Measurements from ENCODE around the gene CCSAP.

Gene CCSAP

DNA sequence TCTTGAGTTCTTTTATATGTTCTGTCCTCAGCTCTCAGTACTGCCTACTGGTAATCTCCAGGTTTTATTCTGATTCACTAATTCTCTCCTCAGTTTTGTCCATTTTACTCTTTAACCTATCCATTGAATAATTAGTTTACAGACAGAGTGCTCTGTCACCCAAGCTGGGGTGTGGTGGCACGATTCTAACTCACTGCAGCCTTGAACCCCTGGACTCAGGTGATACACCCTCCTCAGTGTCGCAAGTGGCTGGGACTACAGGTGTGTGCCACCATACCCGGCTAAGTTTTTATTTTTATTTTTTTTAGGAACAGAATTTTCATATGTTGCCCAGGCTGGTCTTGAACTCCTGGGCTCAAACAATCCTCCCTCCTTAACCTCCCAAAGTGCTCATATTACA is 58.0 kb downstream of the CCSAP start:
- no peak for DNase-seq (ENCODE audit: low read depth)
- H3K4me3 ChIP-seq (ENCODE audit: low read depth, low read length), result no peak overlapping the region
- TF ChIP-seq POLR2A (IDR thresholded peaks at IDR 0.05; ENCODE audit: extremely low read depth, insufficient read length) (no peak), MYC (IDR thresholded peaks at IDR 0.05; ENCODE audit: low read depth, low read length) (no peak)
- TF ChIP-seq, protein P1, sequence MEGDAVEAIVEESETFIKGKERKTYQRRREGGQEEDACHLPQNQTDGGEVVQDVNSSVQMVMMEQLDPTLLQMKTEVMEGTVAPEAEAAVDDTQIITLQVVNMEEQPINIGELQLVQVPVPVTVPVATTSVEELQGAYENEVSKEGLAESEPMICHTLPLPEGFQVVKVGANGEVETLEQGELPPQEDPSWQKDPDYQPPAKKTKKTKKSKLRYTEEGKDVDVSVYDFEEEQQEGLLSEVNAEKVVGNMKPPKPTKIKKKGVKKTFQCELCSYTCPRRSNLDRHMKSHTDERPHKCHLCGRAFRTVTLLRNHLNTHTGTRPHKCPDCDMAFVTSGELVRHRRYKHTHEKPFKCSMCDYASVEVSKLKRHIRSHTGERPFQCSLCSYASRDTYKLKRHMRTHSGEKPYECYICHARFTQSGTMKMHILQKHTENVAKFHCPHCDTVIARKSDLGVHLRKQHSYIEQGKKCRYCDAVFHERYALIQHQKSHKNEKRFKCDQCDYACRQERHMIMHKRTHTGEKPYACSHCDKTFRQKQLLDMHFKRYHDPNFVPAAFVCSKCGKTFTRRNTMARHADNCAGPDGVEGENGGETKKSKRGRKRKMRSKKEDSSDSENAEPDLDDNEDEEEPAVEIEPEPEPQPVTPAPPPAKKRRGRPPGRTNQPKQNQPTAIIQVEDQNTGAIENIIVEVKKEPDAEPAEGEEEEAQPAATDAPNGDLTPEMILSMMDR (IDR thresholded peaks at IDR 0.05; ENCODE audit: low read depth, low read length), result no peak
- TF ChIP-seq, protein P2, sequence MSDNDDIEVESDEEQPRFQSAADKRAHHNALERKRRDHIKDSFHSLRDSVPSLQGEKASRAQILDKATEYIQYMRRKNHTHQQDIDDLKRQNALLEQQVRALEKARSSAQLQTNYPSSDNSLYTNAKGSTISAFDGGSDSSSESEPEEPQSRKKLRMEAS (IDR thresholded peaks at IDR 0.05; ENCODE audit: low read depth, low read length), result no peak

DNA sequence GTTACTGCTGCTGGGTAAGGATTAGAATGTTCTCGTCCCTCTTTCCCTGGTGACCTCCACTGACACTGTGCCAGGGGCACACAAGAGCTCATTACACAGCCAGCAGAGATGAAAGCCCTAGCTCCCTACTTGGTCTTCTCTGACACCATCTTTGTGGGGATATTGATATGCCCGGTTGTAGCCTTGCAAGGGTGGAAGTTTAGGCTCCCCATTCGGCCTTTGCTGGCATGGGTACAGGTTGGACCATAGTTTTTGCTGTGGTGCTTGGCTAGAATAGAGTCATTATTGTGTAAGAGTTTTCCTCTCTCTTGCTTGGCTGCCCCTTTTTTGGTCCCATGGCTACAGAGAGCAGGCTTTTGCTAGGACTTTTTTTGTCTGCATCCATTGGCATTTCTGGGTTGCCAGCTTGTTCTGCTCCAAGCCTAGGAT is 59.6 kb downstream of the CCSAP start:
- TF ChIP-seq, protein P2 (IDR thresholded peaks at IDR 0.05; ENCODE audit: low read depth, low read length), result no peak
- TF ChIP-seq, protein P1 (IDR thresholded peaks at IDR 0.05; ENCODE audit: low read depth, low read length), result no peak
- no peak for TF ChIP-seq MYC (IDR thresholded peaks at IDR 0.05; ENCODE audit: low read depth, low read length)
- TF ChIP-seq POLR2A (IDR thresholded peaks at IDR 0.05; ENCODE audit: extremely low read depth, insufficient read length), result no peak
- no peak overlapping the region for H3K4me3 ChIP-seq (ENCODE audit: low read depth, low read length)

DNA sequence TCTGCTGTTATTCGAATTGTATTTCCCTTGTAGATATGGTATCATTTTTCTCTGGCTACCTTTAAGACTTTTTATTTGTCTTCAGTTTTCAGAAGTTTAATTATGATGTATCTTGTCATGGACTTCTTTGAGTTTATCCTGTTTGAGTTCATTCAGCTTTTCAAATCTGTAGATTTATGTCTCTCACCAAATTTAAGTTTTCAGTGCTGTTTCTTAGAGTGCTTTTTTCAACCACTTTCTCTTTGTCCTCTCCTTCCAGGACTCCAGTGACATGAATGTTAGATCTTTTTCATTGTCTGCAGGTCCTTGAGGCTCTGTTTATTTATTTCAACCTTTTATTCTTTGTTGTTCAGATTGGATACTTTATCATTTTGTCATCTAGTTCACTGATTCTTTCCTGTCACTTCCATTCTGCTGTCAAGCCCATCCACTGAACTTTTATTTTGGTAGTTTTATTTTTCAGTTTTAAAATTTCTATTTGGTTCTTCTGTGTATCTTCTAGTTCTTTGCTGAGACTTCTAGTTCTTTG is 60.5 kb downstream of the CCSAP start:
- TF ChIP-seq POLR2A (IDR thresholded peaks at IDR 0.05; ENCODE audit: extremely low read depth, insufficient read length), result no peak
- TF ChIP-seq MYC (IDR thresholded peaks at IDR 0.05; ENCODE audit: low read depth, low read length), result no peak
- TF ChIP-seq, protein P1 (IDR thresholded peaks at IDR 0.05; ENCODE audit: low read depth, low read length), result no peak
- TF ChIP-seq, protein P2 (IDR thresholded peaks at IDR 0.05; ENCODE audit: low read depth, low read length), result no peak
- DNase-seq (ENCODE audit: low read depth), result no peak
- no peak overlapping the region for H3K4me3 ChIP-seq (ENCODE audit: low read depth, low read length)

More for the DNA sequence above, 59.6 kb downstream of the CCSAP start:
- no peak for DNase-seq (ENCODE audit: low read depth)

DNA sequence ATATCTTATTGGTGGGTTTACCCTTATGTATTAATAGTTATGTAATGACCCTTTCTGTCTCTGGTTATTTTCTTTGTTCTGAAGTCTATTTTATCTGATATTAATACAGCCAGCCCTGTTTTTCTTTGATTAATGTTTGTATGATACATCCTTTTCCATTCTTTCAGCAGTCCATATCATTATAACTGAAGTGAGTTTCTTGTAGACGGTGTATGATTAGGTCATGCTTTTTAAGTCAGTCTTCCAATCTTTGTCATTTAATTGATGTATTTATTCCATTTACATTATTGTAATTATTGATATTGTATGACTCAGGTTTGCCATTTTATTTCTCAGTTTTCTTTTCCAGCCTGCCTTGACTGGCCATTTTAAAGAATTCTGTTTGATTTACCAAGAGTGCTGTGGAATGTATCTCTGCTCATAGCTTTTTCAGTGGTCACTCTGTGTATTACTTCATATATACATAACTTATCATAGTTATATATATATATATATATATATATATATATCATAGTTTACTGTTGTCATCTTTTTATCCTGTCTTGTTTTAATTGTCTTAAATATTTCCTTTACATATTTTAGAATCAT is 61.4 kb downstream of the CCSAP start:
- no peak for DNase-seq (ENCODE audit: low read depth)
- H3K4me3 ChIP-seq (ENCODE audit: low read depth, low read length), result no peak overlapping the region
- TF ChIP-seq POLR2A (IDR thresholded peaks at IDR 0.05; ENCODE audit: extremely low read depth, insufficient read length), result no peak
- TF ChIP-seq MYC (IDR thresholded peaks at IDR 0.05; ENCODE audit: low read depth, low read length), result no peak
- TF ChIP-seq, protein P2 (IDR thresholded peaks at IDR 0.05; ENCODE audit: low read depth, low read length), result no peak
- TF ChIP-seq, protein P1 (IDR thresholded peaks at IDR 0.05; ENCODE audit: low read depth, low read length), result no peak

DNA sequence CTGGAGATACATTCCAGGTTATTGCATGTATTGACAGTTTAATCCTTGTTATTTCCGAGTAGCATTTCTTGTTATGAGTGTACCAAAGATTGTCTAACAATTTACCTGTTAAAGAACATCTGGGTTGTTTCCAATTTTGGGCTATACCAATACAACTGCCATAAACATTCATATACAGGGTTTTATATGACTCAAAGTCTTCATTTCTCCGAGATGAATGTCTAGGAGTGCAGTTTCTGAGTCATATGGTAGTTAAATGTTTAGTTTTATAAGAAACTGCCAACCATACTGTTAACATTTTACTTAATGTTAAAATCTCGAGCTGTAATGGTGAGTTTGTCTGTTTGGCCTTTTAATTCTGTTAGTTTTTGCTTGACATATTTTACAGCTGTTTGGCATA is 61.9 kb downstream of the CCSAP start:
- DNase-seq (ENCODE audit: low read depth), result no peak
- H3K4me3 ChIP-seq (ENCODE audit: low read depth, low read length), result no peak overlapping the region
- TF ChIP-seq POLR2A (IDR thresholded peaks at IDR 0.05; ENCODE audit: extremely low read depth, insufficient read length) (no peak), MYC (IDR thresholded peaks at IDR 0.05; ENCODE audit: low read depth, low read length) (no peak)
- TF ChIP-seq, protein P2 (IDR thresholded peaks at IDR 0.05; ENCODE audit: low read depth, low read length), result no peak
- TF ChIP-seq, protein P1 (IDR thresholded peaks at IDR 0.05; ENCODE audit: low read depth, low read length), result no peak

Measured in NB4 (cell line).